IPS-18c (cell line): ENCODE results near the gene TATDN3.
A peak's percentile ranks its signal among the peaks of the same experiment; 100 is the strongest.
"Not testable (repeated sequence)": the region's sequence is repeated elsewhere in the genome, so short reads cannot be mapped to it uniquely, and the experiment has no call there.

Source experiments
- H3K4me3 ChIP-seq: 2 replicates; pipeline ENCODE4 v1.7.0; 2013; ENCODE audit warnings: low read depth, mild to moderate bottlenecking, low read length, moderate library complexity; ENCODE audit not compliant: insufficient read depth
- H3K9me3 ChIP-seq: one replicate; pipeline ENCODE4 v1.6.1; 2013; ENCODE audit warnings: mild to moderate bottlenecking, low read length, moderate library complexity; ENCODE audit not compliant: control insufficient read depth, insufficient read depth

Gene TATDN3, protein sequence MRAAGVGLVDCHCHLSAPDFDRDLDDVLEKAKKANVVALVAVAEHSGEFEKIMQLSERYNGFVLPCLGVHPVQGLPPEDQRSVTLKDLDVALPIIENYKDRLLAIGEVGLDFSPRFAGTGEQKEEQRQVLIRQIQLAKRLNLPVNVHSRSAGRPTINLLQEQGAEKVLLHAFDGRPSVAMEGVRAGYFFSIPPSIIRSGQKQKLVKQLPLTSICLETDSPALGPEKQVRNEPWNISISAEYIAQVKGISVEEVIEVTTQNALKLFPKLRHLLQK

DNA sequence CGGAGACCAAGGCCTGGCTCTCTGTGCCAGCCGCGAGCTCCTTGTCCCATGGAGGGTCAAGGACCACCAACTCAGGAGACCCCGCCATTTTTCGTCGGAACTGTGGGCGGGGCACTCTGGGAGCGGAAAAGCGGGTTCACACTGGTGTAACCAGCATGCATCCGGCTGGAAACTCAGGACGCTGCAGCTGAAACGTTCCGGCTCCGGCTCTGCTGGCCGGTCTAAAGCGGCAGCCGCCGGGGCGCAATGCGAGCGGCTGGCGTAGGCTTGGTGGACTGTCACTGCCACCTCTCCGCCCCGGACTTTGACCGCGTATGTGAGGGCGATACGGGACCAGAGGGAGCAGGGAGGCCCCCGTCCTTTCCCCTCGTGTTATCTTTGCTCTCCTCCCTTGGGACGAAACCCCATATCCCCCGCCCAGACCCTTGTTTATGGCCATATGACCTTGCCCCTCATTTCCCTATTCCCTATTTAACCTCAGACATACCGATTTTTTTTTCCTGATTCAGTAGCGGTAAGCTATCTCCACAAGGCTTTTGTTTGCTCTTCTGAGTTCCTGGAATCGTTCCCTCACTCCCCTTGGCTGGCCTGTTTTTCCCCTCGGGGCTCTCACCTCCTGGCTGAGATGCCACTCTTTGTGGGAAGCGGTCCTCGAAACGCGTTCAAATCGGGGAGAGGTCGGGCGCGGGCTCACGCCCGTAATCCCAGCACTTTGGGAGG lies at the start of gene TATDN3, which contains the start of gene NSL1:
TATDN3 (plus strand) TSS at position 219 of the 720 bp plus-strand sequence; CDS start at position 247, 28 bp downstream.
NSL1 (minus strand) TSS at position 102 of the 720 bp plus-strand sequence; CDS start at position 88, 14 bp downstream.
- Histone ChIP-seq H3K9me3 (no peaks in the 10 kb centered on the region), H3K4me3 (peak within 1 kb of the TSS; percentile 78)

DNA sequence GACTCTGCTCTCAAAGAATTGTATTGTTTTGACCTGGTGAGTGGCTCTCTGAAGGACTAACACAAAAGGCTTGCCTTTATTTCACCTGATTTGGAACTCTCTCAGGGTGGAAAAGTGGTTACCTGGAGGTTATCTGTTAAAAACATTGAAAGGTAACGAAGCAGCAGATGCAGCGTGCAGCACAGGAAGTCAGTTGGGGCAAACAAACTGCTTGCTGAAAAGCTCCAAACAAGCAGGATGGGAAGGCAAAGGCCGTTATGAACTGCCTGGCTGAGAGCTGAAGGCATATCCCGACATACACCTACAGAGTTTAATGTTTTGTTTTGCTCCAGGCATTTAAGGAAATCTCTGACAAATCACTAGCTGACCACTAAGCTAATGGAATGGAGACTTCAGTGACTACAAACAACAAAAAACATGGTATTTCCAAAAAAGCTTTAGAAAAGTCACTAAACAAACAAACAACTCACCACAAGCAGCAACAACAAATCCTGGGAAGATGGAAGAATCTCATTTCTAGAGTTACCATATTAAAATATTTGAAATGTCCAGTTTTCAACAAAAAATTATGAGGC lies 47.7 kb upstream of the TATDN3 start:
- no peak overlapping the region for H3K4me3 ChIP-seq
- no peaks in the 10 kb centered on the region for H3K9me3 ChIP-seq

DNA sequence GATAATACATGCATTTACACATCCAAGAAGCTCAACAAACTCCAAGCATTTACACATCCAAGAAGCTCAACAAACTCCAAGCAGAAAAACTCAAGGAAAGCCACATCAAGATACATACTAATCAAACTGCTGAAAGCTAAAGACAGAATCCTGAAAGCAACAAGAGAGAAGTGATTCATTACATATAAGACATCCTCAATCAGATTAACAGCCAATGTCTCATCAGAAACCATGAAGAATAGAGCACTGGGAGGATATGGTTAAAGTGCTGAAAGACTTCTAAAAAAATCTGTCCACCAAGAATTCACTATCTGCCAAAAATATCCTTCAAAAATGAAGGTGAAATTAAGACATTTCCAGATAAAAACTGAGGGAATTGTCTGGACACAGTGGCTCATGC lies 46.4 kb upstream of the TATDN3 start:
- H3K9me3 ChIP-seq = no peaks in the 10 kb centered on the region

DNA sequence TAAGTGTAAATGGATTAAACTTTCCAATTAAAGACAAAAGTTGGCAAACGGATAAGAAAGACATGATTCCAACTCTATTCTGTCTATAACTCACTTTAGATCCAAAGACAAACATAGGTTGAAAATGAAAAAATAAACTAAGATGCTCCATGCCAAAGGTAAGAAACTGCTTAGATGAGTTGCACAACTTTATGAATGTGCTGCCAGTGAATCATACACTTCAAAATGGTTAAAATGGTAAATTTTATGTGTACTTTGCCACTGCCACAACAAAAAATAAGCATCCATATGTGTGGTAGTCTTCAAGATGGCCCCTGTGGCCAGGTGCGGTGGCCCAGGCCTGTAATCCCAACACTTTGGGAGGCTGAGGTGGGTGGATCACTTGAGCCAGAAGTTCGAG lies 45.1 kb upstream of the TATDN3 start:
- H3K4me3 ChIP-seq = no peak overlapping the region
- no peaks in the 10 kb centered on the region for H3K9me3 ChIP-seq

More for the DNA sequence above, 46.4 kb upstream of the TATDN3 start:
- no peak overlapping the region for H3K4me3 ChIP-seq

DNA sequence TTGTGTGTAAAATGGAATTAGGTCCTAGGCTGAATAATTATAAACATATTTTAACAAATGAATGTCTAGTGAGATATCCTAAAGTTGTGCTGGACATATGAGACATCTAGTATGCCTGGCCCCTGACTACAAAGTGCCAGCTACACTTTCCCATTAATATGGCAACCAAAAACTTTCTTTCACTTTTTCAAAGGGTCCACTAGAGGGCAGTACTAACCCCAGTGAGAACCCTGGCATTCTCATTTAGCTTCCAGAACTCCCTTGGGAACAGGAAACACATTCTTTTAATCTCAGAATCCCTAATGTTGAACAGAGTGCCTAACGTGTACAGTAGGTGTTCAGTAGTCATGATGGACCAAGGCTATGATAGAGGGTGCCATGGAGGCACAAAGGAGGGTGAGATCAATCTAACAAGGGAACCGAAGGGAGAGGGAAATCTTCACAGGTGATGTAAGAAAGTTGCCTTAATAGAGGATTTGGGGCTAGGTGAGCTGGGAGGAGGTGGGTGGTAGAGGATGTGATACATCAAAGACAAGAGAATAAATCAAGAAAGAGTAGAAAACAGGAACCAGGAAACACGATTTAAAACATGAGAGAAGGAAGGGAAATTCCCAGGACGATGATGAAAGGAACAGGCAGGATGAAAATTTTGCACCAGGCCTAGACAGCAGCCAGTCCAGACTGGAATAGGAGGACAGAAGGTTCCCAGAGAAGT lies 41.7 kb upstream of the TATDN3 start:
- Histone ChIP-seq H3K9me3 (no peaks in the 10 kb centered on the region), H3K4me3 (no peak overlapping the region)

DNA sequence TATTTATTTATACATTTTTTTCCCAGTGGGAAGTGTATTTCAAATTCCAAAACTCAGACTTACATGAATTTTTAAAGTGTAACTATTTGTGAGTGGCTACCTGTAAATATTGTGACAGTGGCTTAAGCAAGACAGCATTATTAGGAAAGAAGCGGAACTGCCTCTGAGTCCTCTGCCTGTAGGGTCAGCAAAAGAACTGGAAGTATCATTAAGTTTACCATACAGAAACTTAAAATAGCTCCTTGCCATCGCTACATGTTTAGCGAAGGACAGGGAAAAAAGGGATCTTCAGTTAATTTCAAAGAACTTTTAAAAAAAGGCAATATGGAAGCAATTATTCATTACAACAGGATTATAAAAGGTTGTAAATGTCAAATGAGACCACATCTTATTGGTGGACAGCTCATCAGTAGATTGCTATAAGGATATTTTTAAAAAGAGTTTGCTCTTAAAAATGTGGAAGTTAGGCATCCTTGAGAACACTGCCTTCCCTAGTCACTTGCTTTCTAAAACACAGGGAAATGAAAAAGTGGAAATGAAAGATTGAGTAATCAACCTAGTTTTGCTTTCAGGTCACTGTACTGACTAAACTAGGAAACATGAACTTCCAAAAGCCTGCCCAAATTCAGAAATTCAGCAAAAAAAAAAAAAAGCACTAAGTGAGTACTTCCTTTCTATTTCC lies 39.3 kb upstream of the TATDN3 start:
- Histone ChIP-seq H3K4me3 (no peak overlapping the region), H3K9me3 (no peaks in the 10 kb centered on the region)

DNA sequence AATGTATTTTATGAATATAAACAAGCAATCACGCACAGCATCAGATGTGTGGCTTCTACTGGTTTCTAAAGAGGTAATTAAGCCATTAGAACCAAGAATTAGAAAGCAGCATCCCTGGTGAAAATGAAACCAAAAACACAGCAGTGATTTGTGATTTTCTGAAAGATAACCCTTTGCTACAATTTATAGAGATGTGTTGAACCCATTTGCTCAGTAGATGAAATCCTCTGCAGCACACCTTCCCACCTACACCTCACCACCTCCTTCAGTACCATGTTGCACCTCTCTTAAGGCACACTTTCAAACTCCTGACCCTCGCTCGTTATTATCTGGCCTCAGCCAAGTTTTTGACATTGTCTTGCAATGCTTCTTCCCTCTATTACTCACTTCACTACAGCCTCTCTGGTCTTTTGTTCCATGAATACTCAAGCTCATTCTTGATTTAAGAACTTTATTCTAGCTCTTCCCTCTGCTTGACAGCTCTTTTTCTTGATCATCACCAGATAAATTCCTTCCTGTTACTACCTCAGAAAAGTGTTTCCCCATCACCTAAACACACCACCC lies 38.7 kb upstream of the TATDN3 start:
- Histone ChIP-seq H3K4me3 (no peak overlapping the region), H3K9me3 (no peaks in the 10 kb centered on the region)

DNA sequence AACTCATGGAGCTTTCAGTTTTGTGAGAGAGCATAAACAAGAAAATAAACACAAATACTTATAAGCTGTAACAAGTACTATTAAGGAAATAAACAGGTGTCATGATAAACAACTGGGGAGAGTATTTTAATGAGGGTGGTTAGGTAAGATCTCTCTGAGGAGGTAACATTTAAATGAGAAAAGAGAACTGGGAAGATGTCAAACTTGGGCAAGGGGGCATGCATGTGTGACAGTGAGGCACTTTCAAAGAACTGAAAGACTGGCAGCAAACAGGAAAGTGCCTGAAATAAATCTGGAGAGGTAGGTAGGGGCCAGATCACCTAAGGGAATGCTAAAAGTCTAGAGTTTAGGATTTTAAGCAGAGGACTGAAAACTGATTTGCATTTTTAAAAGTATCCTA lies 37.9 kb upstream of the TATDN3 start:
- Histone ChIP-seq H3K4me3 (no peak overlapping the region), H3K9me3 (no peaks in the 10 kb centered on the region)

DNA sequence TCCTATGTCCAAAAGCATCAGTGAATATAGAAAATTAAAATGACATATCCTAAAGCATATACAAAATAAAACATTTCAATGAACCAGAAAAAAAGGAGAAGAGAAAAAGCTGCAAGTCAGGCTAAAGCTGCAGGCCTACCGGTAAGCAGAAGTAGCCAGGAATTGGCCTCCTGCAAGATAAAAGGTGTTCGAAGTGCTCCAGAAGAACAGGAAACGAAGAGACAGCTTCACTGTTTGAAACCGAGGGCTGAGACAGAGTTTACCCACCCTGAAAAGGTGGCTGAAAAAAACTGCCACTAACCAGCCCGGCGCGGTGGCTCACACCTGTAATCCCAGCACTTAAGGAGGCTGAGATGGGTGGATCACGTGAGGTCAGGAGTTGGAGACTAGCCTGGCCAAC lies 37.5 kb upstream of the TATDN3 start:
- H3K9me3 ChIP-seq = no peaks in the 10 kb centered on the region
- no peak overlapping the region for H3K4me3 ChIP-seq

DNA sequence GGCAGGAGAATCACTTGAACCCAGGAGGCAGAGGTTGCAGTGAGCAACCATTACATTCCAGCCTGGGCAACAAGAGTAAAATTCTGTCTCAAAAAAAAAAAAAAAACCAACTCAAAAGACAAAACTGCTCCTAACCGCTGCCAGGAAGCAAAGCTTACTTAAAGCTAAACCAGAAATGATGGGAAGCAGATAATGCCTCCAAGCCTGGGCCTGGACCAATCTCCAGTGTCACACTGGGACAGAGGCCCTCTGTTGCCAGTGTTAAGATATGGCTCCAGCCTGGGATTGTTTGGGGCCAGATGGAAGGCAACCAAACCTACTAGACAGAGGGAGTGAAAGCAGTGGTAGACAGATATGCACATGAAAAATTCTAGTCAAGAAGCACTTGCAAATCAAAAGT lies 37.0 kb upstream of the TATDN3 start:
- H3K4me3 ChIP-seq = no peak overlapping the region
- H3K9me3 ChIP-seq = no peaks in the 10 kb centered on the region

DNA sequence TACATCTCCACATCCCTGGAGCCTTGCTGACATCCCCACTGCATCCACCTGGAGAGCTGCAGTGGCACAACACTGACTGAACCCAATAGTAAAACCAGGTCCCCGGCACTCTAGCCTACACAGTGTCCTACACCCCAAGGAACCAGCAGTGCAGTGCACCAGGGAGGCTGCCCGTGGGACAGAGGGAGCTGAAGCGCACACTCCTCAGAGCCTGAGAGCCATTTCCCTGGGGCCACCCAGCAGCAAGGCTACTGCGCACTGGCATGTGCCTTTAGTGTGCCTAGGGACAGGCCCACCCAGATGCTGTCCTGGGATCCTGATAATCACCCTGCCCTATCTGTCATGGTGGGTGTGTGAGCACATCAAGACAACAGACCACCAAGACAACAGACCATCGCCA lies 32.0 kb upstream of the TATDN3 start:
- Histone ChIP-seq H3K4me3 (no peak overlapping the region), H3K9me3 (no peaks in the 10 kb centered on the region)

DNA sequence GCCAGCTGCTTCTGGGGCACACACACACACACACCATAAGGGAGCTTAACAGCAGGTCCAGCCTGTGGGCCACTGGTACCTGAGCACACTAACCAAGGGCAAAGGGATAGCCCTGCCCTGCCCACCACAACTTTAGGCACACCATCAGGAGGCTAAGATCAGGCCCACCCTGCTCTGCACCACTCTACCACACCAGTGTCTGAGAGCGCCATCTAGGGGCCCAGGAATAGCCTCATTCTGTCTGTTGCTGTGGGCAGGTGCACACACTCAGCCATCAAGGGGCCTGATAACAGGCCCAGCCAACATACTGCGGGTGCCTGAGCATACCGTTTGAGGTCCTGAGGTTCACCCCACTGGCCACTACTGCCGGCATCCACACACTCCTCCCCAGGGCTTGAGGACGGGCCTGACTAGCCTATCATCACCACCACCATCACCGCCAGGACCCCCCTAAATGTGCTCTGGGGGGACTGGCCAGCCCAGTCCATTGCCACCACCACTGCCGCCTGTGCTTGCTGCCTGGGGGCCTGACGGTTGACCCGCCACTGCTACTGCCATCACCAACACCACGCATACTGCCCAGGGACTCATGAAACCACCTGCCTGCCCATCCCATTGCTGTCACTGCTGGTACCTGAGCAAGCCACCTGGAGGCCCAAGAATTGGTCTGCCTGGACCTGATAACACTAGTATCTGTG lies 31.4 kb upstream of the TATDN3 start:
- H3K9me3 ChIP-seq = no peaks in the 10 kb centered on the region
- no peak overlapping the region for H3K4me3 ChIP-seq

DNA sequence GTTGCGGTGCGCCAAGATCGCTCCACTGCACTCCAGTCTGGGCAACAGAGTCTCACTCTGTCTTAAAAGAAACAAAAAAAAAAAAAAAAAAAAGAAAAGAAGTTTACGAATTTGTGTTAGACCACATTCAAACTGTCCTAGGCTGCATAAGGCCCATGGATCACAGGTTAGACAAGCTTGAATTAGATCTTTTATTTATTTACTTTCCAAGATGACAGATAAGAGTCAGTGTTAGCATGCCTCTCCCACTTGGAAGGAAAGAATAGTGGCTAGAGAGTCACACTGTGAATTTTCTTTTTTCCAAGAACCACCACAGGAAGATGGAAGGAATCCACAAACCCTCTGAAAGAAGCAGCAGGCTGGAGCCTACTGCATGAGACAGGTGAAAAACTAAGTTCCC lies 29.5 kb upstream of the TATDN3 start:
- Histone ChIP-seq H3K9me3 (no peaks in the 10 kb centered on the region), H3K4me3 (no peak overlapping the region)

DNA sequence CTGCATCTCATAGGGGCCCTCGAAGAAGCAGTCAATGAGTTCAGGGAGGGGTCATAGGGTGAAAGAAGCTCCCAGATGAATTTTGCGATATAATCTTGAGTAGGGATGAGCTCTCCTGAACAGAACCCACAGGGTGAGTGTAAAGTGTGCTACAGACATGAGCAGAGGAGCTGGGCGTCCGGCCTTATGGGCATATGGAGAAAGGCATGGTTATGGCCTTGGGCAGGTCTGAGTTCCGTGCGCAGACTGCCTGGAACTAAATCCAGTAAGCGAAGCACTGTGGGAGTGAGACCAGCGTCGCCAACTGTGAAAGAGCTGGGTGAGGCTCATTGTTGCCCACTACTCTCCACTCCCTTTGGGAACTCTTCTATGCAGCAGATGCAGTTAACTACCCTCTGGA lies 28.9 kb upstream of the TATDN3 start:
- H3K9me3 ChIP-seq = no peaks in the 10 kb centered on the region
- no peak overlapping the region for H3K4me3 ChIP-seq

DNA sequence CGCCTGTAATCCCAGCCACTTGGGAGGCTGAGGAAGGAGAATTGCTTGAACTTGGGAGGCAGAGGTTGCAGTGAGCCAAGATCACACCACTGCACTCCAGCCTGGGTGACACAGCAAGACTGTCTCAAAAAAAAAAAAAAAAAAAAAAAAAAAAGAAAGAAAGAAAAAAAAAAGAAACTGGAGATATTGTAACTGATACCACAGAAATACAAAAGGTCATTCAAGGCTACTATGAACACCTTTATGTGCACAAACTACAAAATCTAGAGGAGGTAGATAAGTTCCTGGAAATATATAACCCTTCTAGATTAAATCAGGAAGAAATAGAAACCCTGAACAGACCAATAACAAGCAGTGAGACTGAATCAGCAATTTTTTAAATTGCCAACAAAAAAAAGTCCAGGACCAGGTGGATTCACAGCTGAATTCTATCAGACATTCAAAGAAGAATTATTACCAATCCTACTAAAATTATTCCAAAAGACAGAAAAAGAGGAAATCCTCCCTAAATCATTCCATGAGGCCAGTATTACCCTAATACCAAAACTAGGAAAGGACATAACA lies 26.9 kb upstream of the TATDN3 start:
- not testable (repeated sequence) for H3K4me3 ChIP-seq, H3K9me3 ChIP-seq

DNA sequence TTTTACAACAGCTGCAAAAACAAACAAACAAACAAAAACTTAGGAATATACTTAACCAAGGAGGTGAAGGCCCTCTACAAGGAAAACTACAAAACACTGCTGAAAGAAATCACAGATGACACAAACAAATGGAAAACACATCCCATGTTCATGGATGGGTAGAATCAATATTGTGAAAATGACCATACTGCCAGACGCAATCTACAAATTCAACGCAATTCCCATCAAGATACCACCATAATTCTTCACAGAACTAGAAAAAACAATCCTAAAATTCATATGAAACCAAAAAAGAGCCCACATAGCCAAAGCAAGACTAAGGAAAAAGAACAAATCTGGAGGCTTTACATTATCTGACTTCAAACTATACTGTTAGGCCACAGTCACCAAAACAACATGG lies 24.9 kb upstream of the TATDN3 start:
- H3K4me3 ChIP-seq, H3K9me3 ChIP-seq: not testable (repeated sequence)
